HG03571 (cell line): ENCODE data around the gene CDK4.
"Not testable (repeated sequence)": the region's sequence is repeated elsewhere in the genome, so short reads cannot be mapped to it uniquely, and the experiment has no call there.

Experiments used
- ATAC-seq: cut with Tn5 transposase; IDR thresholded peaks from one replicate; pipeline ENCODE4 v1.9.1; 2021; ENCODE audit not compliant: unreplicated experiment

The CDK4 gene

DNA sequence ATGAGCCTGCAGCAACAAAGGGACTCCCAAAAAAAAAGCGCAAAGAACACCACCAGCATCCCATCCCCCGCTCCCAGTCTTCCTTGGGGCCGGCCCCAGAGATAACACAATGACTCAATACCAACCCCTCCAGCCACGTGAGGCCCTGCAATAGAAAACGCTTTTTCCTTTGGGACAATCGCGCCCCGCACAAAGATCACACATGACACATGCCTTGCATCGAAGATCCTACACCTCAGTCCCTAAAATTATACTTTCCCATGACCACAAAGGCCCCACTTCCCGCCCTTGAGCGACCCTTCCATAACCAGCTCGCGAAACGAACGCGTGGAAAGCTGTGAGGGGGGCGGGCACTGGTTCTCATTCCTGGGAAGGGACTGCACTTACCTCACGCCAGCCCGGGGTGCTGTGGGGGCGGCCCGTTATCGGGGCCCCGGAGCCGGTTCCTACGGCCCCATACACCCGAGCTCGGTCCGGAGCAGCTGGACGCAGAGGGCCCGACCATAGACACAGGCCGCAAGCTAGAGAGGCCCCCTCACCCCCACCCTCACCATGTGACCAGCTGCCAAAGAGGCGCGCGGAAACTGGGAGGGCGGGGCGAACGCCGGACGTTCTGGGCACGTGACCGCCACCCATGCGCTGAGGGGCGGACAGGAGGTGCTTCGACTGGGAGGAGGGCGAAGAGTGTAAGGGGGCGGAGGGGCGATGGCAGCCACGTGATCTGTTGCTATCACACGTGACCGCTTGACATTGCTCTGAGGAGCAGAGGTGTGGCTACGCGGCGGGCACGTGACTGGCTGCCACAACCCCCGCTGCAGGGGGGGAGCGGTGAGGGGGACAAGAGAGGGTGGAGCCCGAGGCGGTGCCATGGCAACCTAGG lies at the start of gene CDK4:
Gene CDK4 (minus strand): TSS at position 523 of the 880 bp plus-strand sequence. CDS start 593 bp downstream, outside the sequence.
- ATAC-seq, result peak; percentile 65

DNA sequence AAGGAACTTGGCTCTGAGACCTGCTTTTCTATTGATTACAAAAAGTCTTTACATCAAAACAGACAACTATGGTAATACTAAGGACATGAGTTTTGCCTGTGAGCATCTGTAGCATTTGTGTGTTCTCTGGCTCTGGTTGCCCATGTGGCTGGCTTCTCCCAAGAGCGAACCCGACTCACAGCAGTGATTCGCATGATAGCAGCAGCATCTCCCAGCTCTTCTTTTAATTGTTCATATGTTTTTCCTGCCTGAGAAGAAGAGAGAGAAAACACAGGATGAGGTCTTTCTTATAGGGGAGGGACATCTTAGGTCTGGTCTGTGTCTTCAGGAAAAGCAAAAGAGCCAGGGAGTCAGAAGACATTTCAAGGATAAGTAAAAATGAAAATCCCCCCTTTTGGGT lies 48.9 kb upstream of the CDK4 start:
- ATAC-seq, result no peak

GRCh38 chr12:57797933-57798332 lies 45.8 kb upstream of the CDK4 start:
- ATAC-seq, result no peak

- no peak for ATAC-seq
Measured at GRCh38 chr12:57796996-57797395, 44.9 kb upstream of the CDK4 start.

DNA sequence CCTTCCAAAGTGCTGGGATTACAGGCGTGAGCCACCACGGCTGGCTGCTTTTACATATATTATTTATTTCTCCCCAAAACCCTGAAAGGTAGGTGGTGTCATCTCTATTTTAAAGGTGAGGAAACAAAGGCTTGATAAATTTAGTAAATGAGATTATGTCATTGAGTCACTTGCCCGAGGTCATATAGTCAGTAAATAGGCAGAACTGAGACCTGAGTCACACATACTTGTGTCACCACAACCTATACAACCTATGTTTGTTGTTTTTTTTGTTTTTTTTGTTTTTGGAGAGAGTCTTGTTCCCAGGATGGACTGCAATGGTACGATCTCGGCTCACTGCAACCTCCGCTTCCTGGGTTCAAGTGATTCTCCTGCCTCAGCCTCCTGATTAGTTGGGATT lies 43.2 kb upstream of the CDK4 start:
- ATAC-seq, result no peak

DNA sequence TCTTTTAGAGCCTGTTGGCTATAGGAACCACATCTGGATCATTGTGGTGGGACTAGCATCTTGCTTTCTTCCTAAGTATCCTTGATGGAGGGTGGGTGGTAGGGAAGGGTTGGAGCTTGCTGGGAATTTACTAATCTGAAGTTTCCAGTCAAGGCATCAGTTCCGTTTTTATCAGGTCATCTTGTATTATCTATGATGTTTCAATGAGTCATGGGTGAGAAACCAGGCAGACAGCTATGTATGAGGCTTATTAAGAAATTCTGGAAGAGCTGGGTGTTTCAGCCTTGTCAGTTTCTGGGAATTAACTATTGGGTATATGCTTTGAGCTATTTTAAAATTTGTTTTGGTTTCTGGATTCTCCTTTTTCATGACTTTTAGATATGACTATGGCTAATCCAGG lies 41.8 kb upstream of the CDK4 start:
- ATAC-seq, result no peak

DNA sequence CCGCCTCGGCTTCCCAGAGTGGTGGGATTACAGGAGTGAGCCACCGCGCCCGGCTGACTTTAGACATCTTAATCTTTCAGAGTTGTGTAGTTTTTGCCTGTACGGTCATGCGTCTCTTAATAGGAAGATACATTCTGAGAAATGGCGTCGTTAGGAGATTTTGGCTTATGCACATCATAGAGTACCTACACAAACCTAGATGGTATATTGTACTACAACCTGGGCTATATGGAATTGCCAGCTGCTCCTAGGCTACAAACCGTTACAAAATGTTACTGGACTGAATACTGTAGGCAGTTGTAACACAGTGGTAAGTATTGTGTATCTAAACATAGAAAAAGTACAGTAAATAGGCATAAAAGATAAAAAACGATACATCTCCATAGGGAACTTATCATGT lies 31.8 kb upstream of the CDK4 start:
- ATAC-seq, result no peak

GRCh38 chr12:57783466-57783801 lies 31.3 kb upstream of the CDK4 start:
- no peak for ATAC-seq

- peak; percentile 93 for ATAC-seq
Measured at GRCh38 chr12:57782608-57783465, 30.7 kb upstream of the CDK4 start, which contains the start of gene TSFM. TSS of gene TSFM (plus strand) at chr12:57782787. CDS start at chr12:57782802, 15 bp downstream.

DNA sequence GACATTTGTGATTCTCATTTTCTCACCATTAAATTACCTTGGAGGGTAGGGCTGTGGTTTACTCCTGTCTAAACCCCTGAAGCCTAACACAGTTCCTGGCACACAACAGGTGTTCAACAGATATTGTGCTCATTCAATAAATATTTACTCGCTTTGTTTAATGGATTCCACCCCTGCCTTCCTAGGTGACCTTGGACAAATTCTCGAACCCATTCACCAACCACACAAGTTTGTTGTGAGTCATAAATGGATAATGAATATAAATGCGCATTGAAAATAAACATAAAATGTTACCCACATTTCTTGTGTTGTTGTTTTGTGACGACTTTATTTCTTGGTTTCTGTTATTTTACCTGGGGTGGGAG lies 30.1 kb upstream of the CDK4 start:
- no peak for ATAC-seq

- no peak for ATAC-seq
Measured at GRCh38 chr12:57781801-57782200, 29.7 kb upstream of the CDK4 start.

DNA sequence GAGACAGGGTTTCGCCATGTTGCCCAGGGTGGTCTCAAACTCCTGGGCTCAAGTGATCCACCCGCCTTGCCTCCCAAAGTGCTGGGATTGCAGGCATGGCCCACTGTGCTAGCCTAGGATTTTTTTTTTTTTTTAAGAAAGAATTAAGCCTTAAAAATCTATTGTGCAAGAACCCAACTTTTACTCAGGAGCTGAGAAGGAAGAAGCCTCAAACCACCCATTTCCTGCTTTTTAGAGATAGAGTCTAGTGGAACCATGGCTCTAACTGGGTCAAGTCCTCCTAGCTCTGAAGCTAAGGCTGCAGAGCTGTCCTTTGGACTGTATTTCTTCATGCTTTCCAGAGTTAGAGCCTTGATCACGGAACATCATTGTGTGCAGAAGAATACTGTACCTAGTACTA lies 29.1 kb upstream of the CDK4 start:
- no peak for ATAC-seq

DNA sequence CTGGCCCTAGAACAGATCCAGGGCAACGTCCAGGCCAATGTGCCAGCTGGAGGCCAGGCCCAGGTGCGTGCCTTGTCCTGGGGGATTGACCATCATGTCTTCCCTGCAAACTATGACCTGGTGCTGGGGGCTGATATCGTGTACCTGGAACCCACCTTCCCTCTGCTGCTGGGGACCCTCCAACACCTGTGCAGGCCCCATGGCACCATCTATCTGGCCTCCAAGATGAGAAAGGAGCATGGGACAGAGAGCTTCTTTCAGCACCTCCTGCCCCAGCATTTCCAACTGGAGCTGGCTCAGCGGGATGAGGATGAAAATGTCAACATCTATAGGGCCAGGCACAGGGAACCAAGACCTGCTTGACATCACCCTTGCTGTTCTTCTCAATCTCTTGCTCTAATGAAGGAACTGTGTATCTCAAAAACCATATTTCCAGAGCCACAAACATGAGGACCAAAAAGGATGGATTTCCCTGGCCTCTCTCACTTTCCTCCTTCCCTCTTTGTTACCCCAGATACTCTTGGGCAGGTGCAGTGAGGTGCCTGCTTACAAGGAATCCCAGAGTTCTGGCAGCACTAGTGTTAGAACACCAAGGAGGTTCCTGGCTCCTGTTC lies 28.3 kb upstream of the CDK4 start:
- ATAC-seq, result no peak

GRCh38 chr12:57779736-57780135 lies 27.6 kb upstream of the CDK4 start:
- no peak for ATAC-seq

GRCh38 chr12:57777911-57778310 lies 25.8 kb upstream of the CDK4 start:
- no peak for ATAC-seq

DNA sequence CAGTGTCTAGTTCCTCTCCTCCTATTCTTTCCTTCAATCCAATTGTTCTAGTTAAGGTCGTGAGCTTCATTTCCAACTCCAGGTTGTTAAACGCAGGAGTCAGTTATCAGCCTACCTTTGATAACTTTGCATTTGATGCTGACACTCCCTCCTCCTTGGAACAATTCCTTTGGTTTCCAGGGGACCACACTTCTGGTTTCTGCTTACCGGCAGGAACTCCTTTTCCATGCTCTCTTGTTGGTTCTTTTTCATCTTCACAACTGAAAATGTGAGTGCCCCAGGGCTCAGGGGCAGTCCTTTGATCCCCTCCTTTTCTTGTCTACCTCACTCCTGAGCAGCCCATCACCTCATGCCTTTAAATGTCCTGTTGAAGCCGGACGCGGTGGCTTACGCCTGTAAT lies 25.3 kb upstream of the CDK4 start:
- ATAC-seq, result no peak

- no peak for ATAC-seq
Measured at GRCh38 chr12:57776247-57776587, 24.1 kb upstream of the CDK4 start.

DNA sequence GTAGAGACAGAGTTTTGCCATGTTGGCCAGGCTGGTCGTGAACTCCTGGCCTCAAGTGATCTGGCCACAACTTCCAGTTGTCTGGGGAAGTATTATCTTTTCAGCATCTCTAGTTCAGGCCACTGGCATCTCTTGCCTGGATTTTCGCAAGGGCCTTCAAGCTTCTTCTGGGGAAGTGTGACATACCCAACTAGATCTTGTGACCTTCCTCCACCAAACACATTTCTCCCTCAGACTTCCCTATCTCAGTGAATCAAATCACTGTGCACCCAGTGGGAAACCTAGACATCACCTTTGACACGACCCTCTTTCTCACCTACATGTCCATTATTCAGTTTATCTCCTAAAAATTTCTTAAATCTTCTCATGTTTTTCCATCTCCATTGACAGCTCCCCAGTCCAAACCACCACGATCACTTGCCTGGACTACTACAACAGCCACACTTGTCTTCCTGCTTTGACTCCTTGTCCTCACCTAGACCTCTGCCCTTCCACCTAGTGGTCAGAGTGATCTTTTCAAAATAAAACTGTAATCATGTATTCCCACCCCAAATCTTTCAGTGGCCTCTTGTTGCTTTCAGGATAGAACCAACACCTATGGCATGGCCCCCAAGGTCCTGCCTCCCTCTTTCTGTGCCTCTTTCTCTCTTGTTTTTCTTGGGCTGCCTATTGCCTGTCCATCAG lies 23.6 kb upstream of the CDK4 start:
- no peak for ATAC-seq

DNA sequence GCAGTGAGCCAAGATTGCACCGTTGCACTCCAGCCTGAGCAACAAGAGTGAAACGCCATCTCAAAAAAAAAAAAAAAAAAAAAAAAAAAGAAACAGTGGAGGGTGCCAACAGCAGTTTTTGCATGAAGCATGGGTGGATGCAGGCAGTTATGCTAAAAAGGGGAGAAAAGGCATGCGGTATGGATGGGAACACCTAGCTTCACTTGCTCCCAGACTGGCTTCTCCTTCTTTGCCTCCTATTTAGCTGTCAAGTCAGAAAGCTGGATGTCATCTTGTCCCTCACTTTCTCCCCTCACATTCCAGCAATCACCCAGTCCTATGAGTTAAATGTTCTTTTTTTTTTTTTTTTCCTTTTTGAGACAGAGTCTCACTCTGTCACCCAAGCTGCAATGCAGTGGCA lies 22.9 kb upstream of the CDK4 start:
- no peak for ATAC-seq

- not testable (repeated sequence) for ATAC-seq
Measured at GRCh38 chr12:57774634-57775033, 22.5 kb upstream of the CDK4 start.
